ENCODE results near the gene WFDC13. TPM values are rescaled to one million over a fixed set of nuclear protein-coding genes. Genes with fewer than 3 reads are reported as not detected.

Gene WFDC13
- total RNA-seq, 1 experiment from 2014 or later = not detected

DNA sequence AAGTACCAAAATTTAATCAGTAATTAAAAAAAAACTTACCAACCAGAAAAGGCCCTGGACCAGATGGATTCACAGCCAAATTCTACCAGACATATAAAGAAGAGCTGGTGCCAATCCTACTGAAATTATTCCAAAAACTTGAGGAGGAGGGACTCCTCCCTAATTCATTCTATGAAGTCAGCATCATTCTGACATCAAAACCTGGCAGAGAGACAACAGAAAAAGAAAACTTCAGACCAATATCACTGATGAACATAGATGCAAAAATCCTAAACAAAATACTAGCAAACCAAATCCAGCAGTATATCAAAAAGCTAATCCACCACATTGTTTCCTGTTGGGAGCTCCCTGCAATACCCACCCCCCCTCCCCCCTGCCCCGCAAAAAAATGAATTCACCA lies 31.7 kb upstream of the WFDC13 start, which contains the start of gene WFDC11:
Gene WFDC11 (minus strand): TSS at position 101 of the 400 bp plus-strand sequence. CDS start 19,639 bp downstream, outside the sequence.
- H3K9me3 Mint-ChIP-seq = peaks cover 3 to 5% of the 10 kb centered on the region in 2 experiments; a peak in 4 of 5 replicates
- WGBS (ENCODE audit: extremely low coverage, insufficient read length, low lambda C conversion rate) = no CpG with 5 or more reads among the region's 1 CpG
- Histone ChIP-seq H2AFZ (ENCODE audit: low read length) (no peak within 1 kb of the TSS), H4K8ac (replicated peaks; ENCODE audit: insufficient read length, low read depth, low read length) (no peak within 1 kb of the TSS), H3K27me3 (ENCODE audit: insufficient read depth, low read length) (no peaks in the 10 kb centered on the region), H3K18ac (ENCODE audit: insufficient read length, low read depth, low read length) (no peak within 1 kb of the TSS), H3K23ac (ENCODE audit: insufficient read length, low read depth, low read length) (no peak within 1 kb of the TSS), H3T11ph (ENCODE audit: low read length) (no peak within 1 kb of the TSS), H4K5ac (ENCODE audit: insufficient read length, low read depth, low read length) (no peak within 1 kb of the TSS), H3K9ac (ENCODE audit: extremely low read depth, insufficient read length, low read length) (no peak within 1 kb of the TSS), H3K4me1 (ENCODE audit: insufficient read depth, low read length) (peaks cover 3% of the 10 kb centered on the region; the same call in 1 of the 2 replicates), H4K91ac (ENCODE audit: insufficient read length, low read depth, low read length) (no peak within 1 kb of the TSS), H3K27ac (ENCODE audit: insufficient read length, low read depth, low read length) (no peak within 1 kb of the TSS), H2BK15ac (ENCODE audit: low read depth, low read length) (no peak within 1 kb of the TSS), H2AK5ac (ENCODE audit: insufficient read length, low read length) (no peak within 1 kb of the TSS), H4K20me1 (ENCODE audit: control insufficient read depth, insufficient read depth, insufficient read length) (no peaks in the 10 kb centered on the region), H3K4me2 (ENCODE audit: insufficient read depth, insufficient read length, low read length) (no peak within 1 kb of the TSS), H3K79me2 (ENCODE audit: insufficient read depth, low read length) (no peaks in the 10 kb centered on the region), H2BK20ac (ENCODE audit: low read depth, low read length, poor library complexity, severe bottlenecking) (no peak within 1 kb of the TSS), H3K56ac (ENCODE audit: insufficient read length, low read depth, low read length) (no peak within 1 kb of the TSS), H2BK12ac (ENCODE audit: insufficient read length, low read depth, low read length) (no peak within 1 kb of the TSS), H2BK5ac (ENCODE audit: insufficient read length, low read length) (no peak within 1 kb of the TSS), H3K4ac (ENCODE audit: low read depth, low read length) (no peak within 1 kb of the TSS), H3K23me2 (ENCODE audit: insufficient read length, low read depth, low read length, poor library complexity, severe bottlenecking) (no peaks in the 10 kb centered on the region), H2BK120ac (ENCODE audit: low read depth, low read length, poor library complexity, severe bottlenecking) (no peak within 1 kb of the TSS), H3K9me3 (ENCODE audit: control insufficient read depth, low read depth, low read length) (no peaks in the 10 kb centered on the region), H3K14ac (ENCODE audit: insufficient read depth, low read length) (no peak within 1 kb of the TSS), H3K79me1 (ENCODE audit: insufficient read depth, low read depth, low read length, poor library complexity, severe bottlenecking) (no peaks in the 10 kb centered on the region)
- no peak within 1 kb of the TSS for H3K4me3 Mint-ChIP-seq
- H3K4me1 Mint-ChIP-seq = peaks cover 0 to 2% of the 10 kb centered on the region in 2 experiments; a peak in 1 of 4 replicates
- peaks cover 0 to 3% (median 0%) of the 10 kb centered on the region in 3 experiments; a peak in 2 of 7 replicates for H3K36me3 Mint-ChIP-seq (ENCODE audit: insufficient read depth in 1 of 3, low read depth in 3 of 3)
- DNase-seq = no peak
- no peak within 1 kb of the TSS for H3K27ac Mint-ChIP-seq
- no peaks in the 10 kb centered on the region; the same call in none of the 2 replicates for H3K27me3 Mint-ChIP-seq (ENCODE audit: low read depth)
- TF ChIP-seq, protein P1, sequence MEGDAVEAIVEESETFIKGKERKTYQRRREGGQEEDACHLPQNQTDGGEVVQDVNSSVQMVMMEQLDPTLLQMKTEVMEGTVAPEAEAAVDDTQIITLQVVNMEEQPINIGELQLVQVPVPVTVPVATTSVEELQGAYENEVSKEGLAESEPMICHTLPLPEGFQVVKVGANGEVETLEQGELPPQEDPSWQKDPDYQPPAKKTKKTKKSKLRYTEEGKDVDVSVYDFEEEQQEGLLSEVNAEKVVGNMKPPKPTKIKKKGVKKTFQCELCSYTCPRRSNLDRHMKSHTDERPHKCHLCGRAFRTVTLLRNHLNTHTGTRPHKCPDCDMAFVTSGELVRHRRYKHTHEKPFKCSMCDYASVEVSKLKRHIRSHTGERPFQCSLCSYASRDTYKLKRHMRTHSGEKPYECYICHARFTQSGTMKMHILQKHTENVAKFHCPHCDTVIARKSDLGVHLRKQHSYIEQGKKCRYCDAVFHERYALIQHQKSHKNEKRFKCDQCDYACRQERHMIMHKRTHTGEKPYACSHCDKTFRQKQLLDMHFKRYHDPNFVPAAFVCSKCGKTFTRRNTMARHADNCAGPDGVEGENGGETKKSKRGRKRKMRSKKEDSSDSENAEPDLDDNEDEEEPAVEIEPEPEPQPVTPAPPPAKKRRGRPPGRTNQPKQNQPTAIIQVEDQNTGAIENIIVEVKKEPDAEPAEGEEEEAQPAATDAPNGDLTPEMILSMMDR (conservative IDR thresholded peaks at IDR 0.05) = no peak

Data from H9 (cell line).